ENCODE measurements around the gene MYL12B. TPM values are rescaled to one million over a fixed set of nuclear protein-coding genes. Genes with fewer than 3 reads are reported as not detected.

The MYL12B gene
- total RNA-seq, 1 donor from 2014 or later: 186 TPM

- DNase-seq (ENCODE audit: low spot score in 2 of 2) (no peak), FAIRE-seq (no peak)
These were observed 27.5 kb upstream of the MYL12B start for GRCh38 chr18:3234457-3234856.

DNA sequence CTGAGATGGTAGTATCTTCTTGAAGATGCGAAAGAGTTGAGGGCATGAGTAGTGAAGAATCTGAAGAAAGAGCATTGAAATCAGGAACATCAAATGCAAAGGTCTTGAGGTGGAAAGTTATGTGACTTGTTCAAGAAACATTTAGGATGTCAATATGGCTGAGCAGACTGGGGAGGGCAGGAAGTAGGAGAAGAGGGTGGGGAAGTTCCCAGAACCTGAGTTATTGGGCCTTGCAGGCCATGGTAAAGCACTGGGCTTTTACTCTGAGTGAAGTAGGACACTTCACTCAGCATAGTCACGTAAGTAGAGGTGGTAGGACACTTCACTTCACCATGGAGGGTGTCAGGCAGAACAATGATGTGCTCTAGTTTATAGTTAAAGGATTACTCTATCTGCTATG lies 26.1 kb upstream of the MYL12B start:
- DNase-seq (ENCODE audit: low spot score in 2 of 2) (no peak), FAIRE-seq (no peak)

DNA sequence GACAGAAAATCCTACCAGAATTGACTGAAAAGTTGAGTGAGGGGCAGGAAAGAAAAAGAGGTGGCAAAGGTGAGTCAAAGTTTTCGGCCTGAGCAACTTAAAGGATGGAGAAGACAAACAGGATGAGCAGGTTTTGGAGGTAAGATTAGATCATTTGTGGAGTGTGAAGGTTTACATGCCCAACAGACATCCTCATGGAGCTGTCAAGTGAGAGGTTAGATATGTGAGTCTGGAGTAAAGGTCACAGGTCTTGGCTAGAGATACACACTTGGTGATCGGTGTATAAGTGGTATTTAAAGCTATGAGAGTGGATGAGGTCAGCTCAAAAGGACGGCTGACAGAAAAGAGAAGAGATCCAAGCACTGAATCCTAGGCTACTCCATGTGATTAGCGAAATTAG lies 25.5 kb upstream of the MYL12B start:
- FAIRE-seq (no peak), DNase-seq (ENCODE audit: low spot score in 2 of 2) (no peak)

- no peak for DNase-seq (ENCODE audit: low spot score in 2 of 2)
- no peak for FAIRE-seq
These were observed 23.2 kb upstream of the MYL12B start for GRCh38 chr18:3238742-3239141.

- DNase-seq (ENCODE audit: low spot score in 2 of 2) (no peak), FAIRE-seq (no peak)
These were observed 16.8 kb upstream of the MYL12B start for GRCh38 chr18:3245185-3245564.

- FAIRE-seq (no peak), DNase-seq (ENCODE audit: low spot score in 2 of 2) (peak; percentile 68 to 72)
These were observed 15.9 kb upstream of the MYL12B start for GRCh38 chr18:3245853-3246634.

GRCh38 chr18:3246635-3247239 lies 15.2 kb upstream of the MYL12B start:
- FAIRE-seq: no peak
- DNase-seq (ENCODE audit: low spot score in 2 of 2): no peak

DNA sequence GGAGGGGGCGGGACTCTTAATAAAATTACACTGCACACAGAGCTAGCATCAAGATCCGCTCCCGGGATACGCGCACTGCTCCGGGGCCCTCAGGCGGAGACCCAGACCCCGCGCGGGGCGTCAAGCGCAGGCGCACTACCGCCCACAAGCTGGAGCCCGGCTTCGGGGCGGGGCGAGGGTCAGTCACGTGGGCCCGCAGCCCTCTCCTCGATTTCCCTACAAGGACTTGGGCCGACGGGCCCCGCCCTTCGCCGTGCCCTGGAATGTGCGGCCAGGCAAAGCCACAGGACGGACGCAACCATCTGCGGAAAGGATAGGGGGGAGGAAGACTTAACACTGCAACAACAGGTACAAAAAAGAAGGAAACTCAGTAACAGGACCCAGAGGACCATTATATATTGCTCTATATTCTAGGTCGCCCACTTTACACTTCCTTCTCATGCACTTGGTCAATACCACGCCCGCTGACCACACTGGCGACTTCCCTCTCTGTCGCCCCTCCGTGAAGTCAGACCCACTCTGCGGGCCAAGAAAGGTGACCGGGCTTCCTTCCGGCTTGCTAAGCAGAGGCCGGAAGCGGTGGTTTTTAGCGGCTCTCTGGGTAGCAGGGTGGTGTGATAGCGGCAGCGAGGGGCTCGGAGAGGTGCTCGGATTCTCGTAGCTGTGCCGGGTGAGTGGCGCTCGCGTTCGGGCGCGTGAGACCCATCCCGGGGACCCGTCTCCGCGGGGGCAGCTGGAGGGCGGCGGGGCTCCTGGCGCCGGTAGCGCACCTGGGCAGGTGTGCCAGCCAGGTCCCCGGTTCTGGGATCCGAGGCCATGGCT lies 14.5 kb upstream of the MYL12B start, which contains the start of gene MYL12A:
MYL12A (plus strand) TSS at position 562 of the 822 bp plus-strand sequence. CDS start 5,447 bp downstream, outside the sequence.
- DNase-seq (ENCODE audit: low spot score in 2 of 2): peak; percentile 83 to 91
- no peak for FAIRE-seq

- DNase-seq (ENCODE audit: low spot score in 2 of 2): no peak
- FAIRE-seq: no peak
These were observed 13.8 kb upstream of the MYL12B start for GRCh38 chr18:3248062-3248657.

GRCh38 chr18:3248658-3249359 lies 13.1 kb upstream of the MYL12B start:
- FAIRE-seq (no peak), DNase-seq (ENCODE audit: low spot score in 2 of 2) (no peak)

DNA sequence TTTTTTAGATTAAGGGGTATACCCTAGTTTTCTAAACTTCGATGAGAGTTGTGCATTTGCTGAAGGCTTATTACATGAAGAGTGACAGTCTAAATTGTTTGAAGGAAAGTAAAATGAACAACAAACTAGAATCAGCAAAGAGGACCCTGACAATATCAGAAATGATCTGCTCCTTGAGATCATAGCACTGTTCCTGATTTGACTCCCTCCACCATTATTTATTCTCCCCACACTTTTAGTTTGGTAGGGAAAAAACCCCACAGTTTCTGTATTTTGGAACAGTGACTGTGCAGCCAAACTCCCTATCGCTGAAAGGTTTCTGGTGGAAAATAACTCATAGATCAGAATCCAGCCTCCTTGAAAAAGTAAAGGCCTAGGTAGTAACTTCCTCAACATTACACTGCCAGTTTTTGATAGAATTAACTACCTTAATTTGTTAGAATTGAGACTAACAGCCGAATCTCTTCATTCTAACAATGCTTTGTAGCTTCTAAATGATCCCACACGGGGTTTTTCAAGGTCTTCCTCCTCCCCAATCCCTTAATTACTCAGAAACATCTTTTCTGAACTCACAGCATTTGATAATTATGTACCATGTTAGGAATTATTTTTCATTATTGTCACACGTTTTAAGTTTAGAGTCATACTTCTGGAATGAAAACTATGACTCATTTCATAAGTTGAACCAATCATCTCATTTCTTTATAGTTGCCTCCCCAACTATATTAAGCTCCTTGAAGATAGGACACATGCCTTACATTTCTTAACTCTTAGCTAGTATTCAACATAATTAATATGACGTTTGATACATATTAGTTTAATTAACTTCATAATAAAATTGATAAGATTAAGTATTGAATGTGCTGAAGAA lies 11.5 kb upstream of the MYL12B start:
- FAIRE-seq (no peak), DNase-seq (ENCODE audit: low spot score in 2 of 2) (no peak)

GRCh38 chr18:3251249-3251962 lies 10.5 kb upstream of the MYL12B start:
- DNase-seq (ENCODE audit: low spot score in 2 of 2) (no peak), FAIRE-seq (no peak)

GRCh38 chr18:3251963-3252277 lies 10.0 kb upstream of the MYL12B start:
- FAIRE-seq (no peak), DNase-seq (ENCODE audit: low spot score in 2 of 2) (no peak)

DNA sequence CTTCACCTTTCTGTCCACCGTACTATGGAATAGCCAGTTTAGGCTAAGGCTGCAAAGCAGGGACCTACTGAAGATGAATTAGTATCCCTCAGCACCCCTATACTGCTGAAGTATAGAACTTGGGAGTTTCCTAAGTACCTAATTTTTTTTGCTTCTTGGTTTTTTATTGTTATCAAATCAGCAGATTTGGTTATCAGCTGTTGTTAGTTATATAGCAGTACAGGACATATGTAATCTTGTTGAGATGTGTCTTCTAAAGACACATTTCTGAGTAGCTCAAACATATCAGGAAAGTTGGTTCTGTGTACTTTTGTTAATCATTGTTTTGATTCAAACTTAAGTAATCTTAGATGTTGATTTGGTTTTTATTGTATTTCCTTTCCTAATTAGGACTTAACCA lies 9.1 kb upstream of the MYL12B start:
- FAIRE-seq (no peak), DNase-seq (ENCODE audit: low spot score in 2 of 2) (no peak)

GRCh38 chr18:3254725-3255124 lies 7.2 kb upstream of the MYL12B start:
- FAIRE-seq: no peak

DNA sequence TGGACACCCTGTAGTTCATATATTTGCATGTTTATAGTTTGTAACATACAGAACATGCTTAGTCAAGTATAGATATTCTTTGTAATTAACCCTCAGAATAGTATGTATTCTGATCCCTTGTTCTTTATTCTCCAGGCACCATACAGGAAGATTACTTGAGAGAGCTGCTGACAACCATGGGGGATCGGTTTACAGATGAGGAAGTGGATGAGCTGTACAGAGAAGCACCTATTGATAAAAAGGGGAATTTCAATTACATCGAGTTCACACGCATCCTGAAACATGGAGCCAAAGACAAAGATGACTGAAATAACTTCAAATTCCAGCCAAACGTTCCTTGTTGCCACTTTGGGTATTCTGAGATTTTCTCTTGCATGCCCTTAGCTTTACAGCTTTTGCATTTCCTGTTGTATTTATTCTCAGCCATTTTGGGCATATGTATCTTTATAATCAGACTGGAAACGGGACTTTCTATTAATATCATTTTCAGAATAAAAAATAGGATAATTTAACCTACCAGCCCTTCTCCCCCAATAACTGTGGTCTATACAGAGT lies 6.2 kb upstream of the MYL12B start:
- DNase-seq (ENCODE audit: low spot score in 2 of 2) (no peak), FAIRE-seq (no peak)

More at GRCh38 chr18:3254725-3255124, 7.2 kb upstream of the MYL12B start:
- no peak for DNase-seq (ENCODE audit: low spot score in 2 of 2)

DNA sequence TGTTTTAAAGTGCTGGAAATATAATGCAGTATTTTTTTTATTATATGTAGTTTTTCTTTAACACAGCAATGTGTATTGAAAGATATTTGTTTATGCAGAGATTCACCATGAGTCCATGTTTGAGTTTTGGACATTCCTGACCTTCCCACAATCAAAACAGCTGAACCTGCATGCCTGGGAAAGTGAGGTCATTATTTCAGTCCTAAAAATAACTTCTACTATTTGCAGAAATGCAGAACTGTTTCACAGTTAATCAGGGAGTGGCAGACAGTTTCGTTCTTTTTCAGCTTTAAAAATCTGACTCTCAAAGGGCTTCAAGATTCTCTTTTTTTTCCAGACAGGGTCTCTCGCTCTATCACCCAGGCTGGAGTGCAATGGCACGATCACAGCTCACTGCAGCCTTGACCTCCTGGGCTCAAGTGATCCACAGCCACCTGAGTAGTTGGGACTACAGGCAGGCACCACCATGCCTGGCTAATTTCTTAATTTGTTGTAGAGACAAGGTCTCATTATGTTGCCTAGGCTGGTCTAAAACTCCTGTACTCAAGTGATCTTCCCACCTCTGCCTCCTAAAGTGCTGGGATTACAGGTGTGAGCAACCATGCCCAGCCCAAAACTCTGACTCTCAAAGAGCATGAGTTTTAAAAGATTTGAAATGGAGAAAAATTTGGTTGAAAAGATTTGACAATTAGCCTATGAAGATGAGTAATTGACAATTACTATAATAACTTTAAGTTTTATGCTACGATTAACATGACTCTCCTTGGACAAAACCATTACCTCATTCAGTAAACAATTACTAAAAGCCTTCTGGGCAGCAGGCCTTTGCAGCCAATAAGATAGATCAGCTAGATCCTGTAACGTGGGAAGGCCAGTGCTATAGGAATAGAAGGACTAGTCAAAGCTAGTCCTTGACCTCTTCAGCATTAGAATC lies 5.0 kb upstream of the MYL12B start:
- DNase-seq (ENCODE audit: low spot score in 2 of 2) (no peak), FAIRE-seq (no peak)
